GM19468 (cell line): Measurements from ENCODE around the gene JAML.
A peak's percentile ranks its signal among the peaks of the same experiment; 100 is the strongest.

Experiments used
- ATAC-seq: cut with Tn5 transposase; IDR thresholded peaks from one replicate; pipeline ENCODE4 v1.9.1; 2021; ENCODE audit warnings: mild to moderate bottlenecking, moderate library complexity, moderate number of reproducible peaks; ENCODE audit not compliant: unreplicated experiment; ENCODE audit errors: extremely low read depth

The JAML gene

DNA sequence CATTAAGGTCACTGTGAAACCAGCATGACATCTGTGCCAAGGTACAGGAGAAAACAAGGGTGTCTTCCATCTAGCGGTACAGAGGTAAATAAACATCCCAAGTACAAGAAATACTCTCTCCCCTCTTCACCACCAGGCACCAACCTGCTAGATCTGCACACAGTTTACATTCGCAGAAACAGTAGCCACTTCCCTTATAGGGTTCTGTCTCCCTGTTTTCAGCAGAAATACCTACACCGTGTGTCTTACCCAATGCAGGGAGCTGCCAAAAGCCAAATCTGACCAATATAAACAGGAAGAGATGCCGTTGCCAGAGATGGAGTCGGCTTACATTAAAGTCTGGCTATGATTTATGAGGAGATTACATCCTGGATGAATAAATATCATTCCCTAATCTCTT, 73.4 kb downstream of the JAML start:
- ATAC-seq, result no peak

DNA sequence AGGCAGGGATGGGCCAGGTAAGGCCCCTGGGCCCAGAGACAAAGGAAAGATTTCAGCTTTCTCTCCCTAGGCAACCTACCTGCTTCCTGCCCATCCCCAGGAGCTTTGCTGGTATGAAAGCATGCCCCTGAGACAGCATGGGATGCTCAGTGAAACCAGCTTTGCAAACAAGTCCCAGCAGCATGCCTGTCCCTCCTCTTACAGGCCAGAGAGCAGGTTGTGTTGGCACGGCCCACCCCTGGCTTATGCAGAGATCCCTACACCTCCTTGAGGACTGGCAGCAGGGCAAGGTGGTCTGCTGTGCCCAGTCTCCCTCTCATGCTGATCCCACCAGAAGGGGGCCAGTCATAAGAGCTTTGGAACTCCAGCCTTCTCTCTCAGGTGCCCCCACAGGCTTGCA, 75.3 kb downstream of the JAML start:
- no peak for ATAC-seq

DNA sequence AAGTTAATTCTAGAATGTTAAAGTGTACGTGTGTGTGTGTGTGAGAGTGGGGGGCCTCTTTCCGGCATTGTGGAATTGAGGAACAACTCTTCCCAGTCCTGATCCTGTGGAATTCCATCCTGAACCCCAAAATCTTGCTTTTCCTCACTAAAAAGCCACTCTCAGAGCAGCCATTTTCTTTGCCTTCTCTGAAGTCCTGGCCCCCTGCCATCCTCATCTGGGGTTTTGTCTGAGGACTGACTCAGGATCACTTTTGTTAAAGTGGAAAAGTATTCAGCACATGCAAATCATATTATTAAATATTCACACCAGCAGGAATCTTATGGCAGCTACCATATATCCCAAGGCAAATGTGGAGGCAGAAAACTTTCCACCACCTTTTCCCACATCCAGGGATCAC, 76.0 kb downstream of the JAML start:
- no peak for ATAC-seq

DNA sequence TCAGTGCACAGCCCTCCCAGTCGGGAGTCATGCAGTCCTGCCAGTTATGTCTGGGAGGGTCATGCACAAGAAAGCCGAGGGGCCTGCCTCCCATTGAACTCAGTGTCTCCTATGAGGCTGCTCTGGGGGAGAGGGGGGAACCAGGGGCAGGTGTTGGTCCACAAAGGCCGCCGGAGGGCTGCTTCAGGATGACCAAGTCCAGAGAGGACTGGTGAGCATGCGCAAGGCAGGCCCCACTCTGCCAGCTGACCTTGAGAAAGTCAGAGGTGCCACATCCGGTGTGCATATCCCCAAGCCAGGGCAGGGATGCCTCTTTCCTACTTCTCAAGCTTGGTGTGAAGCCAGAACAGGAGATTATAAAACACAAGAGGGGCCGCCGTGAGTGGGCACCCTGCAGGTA, 76.6 kb downstream of the JAML start:
- ATAC-seq, result no peak

DNA sequence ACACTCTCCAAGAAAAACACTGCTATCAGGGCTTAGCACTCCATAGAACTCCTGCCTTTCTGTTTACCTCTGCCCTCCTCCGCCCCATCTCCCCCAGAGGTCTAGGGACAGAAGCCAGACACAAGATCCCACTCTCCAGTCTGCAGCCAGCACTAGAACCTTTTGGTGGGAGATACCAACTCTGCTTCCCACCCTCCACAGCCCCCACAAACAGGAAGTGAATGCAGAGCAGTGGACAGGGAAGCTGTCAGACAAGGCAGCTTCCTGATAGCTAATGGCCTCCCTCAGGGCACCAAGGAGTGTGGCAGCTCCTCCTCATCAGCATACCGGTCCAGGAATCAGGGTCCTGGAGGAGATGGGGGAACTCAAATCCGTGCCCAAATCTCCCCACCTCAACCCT, 77.3 kb downstream of the JAML start:
- ATAC-seq, result no peak

DNA sequence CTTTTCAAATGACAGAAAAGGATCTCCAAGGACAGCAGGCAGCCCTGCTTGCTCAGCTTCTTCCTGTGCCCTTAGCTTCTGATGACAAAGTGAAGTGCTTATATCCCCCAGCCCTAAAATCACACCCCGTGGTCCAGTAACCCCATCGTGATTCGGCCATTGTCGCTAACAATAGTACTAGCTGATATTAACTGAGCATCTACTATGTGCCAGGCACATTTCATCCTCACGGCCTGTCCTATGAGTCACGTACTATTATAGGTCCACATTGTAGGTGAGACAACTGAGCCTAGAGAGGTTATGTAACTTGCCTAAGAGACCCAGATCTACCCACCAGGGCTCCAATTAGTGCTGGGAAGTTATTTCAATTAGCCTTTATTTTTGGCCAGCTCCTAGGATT, 78.3 kb downstream of the JAML start:
- no peak for ATAC-seq

DNA sequence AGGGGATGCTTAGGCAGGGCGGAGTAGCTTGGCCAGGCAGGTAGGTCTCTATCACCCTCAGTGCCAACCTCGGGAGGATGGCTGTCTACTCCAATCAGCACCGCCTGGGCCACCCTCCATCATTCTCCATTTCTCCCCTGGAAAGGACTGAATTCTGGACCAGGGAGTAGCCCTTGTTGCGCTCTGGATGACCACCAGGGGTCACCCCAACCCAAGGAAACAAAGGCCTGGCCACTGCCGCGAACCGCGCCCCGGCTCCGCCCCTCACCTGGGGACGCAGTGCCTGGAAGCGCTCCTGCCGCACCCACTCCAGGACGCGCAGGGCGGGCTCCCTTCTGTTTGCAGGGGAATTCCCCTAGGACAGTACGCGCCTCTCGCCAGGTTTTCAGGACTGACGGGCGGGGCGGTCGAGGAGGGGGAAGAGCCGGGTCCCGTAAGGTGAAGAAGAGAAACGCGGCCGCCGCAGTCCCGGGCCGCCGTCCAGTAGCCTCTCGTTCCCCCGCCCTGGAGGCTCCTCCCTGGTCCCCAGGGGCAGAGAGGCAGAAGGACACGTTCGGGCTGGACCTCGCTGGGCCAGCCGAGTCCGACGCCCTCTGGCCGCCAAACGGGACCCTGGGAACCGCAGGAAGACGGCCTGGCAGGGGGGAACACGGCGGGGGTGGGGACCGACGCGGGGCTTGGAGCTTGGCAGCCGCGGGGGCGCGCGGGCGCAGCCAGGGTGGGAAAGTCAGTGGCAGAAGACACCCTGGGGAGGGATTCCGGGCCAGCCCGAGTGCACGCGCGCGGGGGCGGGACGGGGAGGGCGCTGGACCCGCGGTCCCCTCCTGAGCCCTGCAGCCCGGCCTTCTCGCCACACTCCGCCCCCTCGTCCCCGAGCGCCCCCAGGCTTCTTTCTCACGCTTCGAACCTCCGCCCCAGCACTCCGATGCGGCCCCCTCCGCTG, 79.3 kb downstream of the JAML start:
- peak; percentile 32 for ATAC-seq

DNA sequence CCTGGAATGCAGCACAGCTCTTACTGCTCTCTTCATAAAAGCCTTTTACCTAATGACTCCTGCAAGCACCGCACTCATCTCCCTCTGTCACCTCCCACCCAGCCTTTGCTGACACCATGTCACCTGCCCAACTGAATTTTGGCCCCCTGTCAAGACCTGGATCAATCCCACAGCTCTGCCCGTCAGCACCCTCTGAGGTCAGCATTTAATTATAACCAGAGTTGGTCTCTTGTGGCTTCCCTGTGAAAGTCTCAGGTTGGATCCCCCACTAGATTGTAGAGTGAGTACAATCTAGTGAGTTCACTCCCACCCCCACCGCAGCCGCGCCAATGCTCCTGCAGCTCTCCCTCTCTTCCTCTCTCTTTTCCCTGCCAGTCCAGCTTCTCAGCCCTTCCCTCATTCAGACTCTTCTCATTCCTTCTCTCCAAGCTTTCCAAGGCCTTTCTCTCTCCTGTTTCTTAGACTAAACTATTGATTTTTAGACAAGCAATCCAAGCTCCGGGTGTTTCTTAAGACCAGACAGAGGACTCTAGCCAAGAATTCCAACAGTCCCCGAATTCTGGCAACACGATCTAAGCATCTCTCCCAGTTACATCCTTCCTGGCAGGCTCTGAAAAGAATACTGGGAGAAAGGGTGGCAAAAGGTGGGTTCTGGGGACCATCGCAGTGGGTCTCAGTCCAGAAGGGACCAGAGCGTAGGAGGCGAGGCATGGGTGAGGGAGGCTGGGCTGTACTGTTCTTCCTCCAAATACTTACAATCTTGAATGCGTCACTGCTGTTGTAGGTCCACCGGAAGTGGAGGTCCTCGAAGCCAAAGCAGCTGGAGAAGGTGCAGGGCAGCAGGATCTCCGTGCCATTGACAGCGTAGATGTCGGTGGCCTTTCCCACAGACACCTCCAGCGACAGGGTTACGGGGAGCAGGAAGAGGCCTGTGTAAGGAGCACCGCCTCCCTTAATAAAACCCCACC, 80.2 kb downstream of the JAML start:
- no peak for ATAC-seq
